ENCODE results near the gene EEF1G.

The EEF1G gene

GRCh38 chr11:62538470-62539237 lies 35.0 kb downstream of the EEF1G start:
- DNase-seq = no peak

- no peak for DNase-seq
Measured at GRCh38 chr11:62536301-62536957, 37.3 kb downstream of the EEF1G start.

GRCh38 chr11:62535802-62536201 lies 37.9 kb downstream of the EEF1G start:
- no peak for DNase-seq

GRCh38 chr11:62534779-62535545 lies 38.7 kb downstream of the EEF1G start:
- no peak for DNase-seq

- no peak for DNase-seq
Measured at GRCh38 chr11:62532096-62532495, 41.6 kb downstream of the EEF1G start.

GRCh38 chr11:62516736-62517371 lies 56.8 kb downstream of the EEF1G start:
- DNase-seq = no peak

GRCh38 chr11:62514151-62514550 lies 59.5 kb downstream of the EEF1G start:
- no peak for DNase-seq

- DNase-seq = no peak
Measured at GRCh38 chr11:62513626-62514025, 60.1 kb downstream of the EEF1G start.

GRCh38 chr11:62512961-62513360 lies 60.7 kb downstream of the EEF1G start:
- DNase-seq = no peak

Data from NCI-H2171 treated with DMSO at 0.1 percent for 48 hours (cell line).